Measurements from ENCODE around the gene DEDD2.

The DEDD2 gene

DNA sequence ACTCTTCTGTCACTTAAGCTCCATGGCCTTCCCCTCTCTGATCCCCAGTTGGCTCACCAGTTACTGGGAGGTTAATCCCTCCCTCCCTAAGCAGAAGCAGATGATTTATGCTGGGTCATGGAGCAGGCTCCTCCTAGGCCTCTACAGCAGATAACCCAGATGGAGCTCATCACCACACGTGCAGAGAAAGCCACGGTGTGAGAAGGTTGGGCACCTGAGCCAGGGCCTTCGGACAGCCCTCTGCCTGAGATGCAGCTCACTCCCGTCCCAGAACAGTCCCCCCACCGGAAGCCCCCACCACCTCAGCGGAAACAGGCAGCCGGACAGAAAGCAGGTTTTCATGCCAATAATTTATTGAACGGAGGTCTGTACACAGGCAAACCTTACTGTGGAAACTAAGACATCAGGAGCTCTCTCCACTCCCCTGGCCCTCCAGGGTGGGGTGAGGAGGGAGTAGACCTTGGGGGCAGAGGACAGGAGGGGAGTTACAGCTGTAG, 12.4 kb upstream of the DEDD2 start:
- in situ Hi-C loops (cut with HindIII; ENCODE audit: low sequenced_read_pairs) = no loop called here

DNA sequence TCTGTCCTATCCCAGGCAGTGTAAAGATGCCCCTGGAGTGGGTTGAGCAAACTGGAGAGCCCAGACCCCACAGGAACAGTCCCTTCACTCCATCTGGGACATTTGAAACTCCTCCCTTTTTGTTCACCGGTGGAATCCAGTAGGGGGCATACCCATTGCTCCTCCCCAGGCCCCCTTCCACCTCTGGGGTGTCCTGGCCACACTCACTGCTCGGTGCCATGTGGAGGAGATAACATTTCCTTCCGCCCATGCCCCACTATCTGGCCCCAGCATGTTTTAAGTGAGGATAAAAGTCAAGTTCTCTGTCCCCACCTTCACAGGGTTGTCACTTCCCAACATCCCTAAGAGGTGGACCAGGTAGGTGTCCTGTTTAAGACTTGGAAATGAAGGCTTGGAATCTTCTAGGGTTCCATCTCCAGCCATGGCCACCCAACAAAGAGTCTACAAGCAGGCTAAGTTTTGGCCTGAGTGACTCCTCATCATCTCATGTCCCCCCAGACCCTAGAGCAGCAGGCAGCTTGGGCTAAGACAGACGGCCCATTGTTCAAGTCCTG, 11.9 kb upstream of the DEDD2 start:
- in situ Hi-C loops (cut with HindIII; ENCODE audit: low sequenced_read_pairs) = no loop called here

DNA sequence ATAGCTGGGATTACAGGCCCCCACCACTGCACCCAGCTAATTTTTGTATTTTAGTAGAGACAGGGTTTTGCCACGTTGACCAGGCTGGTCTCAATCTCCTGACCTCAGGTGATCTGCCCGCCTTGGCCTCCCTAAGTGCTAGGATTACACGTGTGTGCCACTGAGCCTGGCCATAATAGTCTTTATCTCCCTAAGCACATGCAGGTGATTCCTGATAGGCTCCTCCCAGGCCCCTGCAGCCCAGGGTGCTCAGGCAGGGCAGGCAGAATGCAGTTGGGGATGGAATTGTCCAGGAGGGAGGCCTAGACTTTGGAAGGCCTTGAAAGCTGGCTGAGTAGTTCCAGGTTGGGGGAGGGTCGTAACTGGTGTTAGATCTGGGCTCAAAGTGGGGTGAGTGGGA, 11.2 kb upstream of the DEDD2 start:
- in situ Hi-C loops (cut with HindIII; ENCODE audit: low sequenced_read_pairs) = no loop called here

DNA sequence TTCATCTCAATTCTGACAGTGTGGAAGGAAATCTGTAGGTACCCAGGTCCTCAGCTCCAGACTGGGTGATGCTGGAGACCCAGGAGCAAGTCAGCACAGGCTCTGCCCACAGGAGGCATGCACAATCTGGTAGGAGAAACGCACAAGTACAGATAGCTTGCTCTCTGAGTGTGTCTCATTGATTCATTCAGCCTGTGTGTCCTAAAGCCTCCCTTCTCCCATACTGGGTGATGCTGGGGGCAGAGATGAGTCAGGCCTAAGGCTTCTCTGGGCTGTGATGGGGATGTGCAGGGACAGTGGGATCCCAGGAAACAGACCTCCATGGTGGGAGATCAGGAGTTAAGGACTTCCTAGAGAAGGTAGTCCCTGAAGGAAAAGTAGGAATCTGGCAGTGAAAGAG, 9.4 kb upstream of the DEDD2 start:
- in situ Hi-C loops (cut with HindIII; ENCODE audit: low sequenced_read_pairs) = no loop called here

DNA sequence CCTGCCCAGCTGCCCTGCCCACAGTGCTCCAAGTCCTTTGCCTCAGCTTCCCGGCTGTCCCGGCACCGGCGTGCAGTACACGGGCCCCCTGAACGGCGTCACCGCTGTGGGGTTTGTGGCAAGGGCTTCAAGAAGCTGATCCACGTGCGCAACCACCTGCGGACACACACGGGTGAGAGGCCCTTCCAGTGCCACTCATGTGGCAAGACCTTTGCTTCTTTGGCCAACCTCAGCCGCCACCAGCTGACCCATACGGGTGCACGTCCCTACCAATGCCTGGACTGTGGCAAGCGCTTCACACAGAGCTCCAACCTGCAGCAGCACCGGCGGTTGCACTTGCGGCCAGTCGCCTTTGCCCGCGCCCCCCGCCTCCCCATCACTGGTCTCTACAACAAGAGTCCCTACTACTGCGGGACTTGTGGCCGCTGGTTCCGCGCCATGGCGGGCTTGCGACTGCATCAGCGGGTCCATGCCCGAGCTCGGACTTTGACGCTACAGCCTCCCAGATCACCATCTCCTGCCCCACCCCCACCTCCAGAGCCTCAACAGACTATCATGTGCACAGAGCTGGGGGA, 8.3 kb upstream of the DEDD2 start:
- in situ Hi-C loops (cut with HindIII; ENCODE audit: low sequenced_read_pairs) = no loop called here

DNA sequence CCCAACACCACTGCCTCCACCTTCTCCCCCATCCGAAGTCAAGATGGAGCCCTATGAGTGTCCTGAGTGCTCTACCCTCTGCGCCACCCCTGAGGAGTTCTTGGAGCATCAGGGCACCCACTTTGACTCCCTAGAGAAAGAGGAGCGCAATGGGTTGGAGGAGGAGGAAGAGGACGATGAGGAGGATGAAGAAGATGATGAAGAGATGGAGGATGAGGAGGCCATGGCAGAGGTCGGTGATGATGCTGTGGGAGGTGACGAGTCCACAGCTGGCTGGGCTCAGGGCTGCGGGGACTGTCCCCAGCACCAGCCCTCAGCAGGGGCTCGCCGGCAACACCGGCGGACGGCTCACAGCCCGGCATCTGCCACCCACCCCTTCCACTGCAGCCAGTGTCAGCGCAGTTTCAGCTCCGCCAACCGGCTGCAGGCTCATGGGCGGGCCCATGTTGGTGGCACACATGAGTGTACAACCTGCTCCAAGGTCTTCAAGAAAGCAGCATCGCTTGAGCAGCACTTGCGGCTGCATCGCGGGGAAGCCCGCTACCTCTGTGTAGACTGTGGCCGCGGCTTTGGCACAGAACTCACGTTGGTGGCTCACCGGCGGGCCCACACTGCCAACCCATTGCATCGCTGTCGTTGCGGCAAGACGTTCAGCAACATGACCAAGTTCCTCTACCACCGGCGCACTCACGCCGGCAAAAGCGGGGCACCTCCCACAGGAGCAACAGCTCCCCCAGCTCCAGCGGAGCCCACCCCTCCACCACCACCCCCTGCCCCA, 7.7 kb upstream of the DEDD2 start:
- in situ Hi-C loops (cut with HindIII; ENCODE audit: low sequenced_read_pairs) = no loop called here

DNA sequence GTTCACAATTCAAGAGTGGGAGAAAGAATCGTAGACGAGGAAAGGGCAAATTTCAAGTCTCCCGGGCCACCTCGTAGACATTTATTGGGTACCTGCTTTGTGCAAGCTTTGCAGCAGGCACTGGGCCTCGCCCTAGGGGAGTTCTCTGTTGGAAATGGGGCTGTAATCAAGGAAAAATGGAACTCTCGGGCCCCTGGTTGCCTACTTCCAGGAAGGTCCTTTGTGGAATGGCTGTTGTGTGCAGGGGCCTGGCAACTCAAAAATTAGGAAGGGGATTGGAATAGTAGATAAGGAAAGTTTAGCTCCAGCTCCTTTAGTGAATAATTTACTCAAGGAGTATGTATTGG, 3.2 kb upstream of the DEDD2 start:
- in situ Hi-C loops (cut with HindIII; ENCODE audit: low sequenced_read_pairs) = no loop called here

DNA sequence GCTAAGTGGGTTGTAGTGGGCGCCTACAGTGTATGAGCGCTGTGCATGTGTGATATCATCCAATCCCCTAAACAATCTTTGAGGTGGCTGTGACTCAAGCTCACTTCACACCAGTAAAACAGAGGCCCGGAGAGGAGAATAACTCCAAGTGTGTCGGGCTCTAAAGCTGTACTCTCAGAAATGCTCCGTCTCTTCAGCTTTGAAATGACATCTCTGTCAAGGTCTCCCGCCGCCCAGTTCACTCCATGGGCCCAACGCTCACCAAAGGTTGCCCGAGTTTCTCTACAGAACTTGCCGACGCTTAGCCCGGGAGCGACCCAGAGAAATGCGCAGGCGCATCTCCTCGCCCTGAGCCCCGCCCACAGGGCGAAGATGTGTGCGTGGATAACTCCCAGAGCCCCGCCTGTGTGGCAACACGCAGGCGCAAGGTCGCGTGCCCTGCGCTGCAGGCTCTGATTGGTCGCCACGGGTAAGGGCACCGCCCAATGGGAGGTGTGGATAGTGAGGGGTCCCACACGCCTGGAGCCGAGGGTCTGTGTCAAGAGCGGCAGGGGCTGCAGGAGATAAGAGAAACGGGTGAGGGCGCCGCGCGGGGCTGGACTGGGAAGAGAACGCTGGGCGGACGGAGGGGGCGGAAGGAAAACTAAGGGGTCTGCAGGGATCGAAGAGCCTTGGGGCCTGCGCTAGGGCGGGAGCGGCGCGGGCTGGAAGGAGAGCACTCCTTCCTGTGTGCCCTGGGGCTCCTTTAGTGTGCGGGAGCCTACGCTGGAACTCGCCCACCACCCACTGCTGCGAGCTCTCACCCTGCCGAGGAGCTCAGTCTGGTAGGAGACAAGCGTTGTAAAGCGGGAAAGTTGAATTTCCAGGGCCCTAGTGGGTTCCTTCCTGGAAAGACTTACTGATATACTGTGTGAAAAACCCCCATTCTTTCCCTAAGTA, 2.6 kb upstream of the DEDD2 start, which contains the start of gene ZNF526:
Gene ZNF526, plus strand, starts transcription at position 501 of the 939 bp plus-strand sequence. CDS start 4,092 bp downstream, outside the sequence.
- in situ Hi-C loops (cut with HindIII; ENCODE audit: low sequenced_read_pairs) = no loop called here

DNA sequence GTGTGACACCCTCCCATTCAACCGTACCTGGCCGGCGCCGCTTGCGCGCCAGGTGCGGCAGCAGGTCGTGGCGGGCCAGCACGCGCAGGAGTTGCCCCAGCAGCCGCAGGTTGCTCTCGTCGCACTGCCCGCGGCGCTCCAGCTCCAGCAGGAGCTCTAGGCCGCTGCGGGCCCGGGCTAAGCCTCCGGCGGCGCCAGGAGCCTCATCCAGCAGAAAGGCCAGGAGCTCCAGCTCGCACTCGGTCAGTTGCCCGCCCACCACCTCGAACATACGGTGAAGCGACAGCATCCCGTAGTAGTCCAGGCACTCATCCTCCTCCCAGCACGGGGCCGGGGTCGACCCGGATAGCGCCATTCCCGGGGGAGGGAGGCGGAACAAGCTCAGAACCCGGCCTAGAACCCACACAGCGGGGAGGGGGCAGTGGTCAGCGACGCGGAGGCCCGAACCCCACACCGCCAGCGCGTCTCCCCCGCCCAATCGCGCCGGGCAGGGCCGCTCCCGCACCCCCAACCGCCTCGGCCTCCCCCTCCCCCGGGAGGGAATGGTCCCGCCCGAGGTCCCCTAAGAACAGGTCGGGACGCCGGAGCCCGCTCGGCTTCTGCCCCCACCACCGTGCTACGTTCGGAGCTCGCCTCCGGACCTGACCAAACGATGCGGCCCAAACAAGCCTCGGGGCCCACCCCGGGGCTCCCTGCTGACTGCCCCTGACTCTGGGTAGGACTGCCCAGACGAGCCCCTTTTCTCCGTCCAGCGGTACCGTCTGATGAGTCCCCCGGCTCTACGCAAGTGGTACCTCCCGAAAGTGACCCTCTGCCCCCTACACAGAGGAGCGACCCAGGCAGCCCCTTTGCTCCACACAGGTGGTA, 591 bp downstream of the DEDD2 start:
- in situ Hi-C loops (cut with HindIII; ENCODE audit: low sequenced_read_pairs) = no loop called here

DNA sequence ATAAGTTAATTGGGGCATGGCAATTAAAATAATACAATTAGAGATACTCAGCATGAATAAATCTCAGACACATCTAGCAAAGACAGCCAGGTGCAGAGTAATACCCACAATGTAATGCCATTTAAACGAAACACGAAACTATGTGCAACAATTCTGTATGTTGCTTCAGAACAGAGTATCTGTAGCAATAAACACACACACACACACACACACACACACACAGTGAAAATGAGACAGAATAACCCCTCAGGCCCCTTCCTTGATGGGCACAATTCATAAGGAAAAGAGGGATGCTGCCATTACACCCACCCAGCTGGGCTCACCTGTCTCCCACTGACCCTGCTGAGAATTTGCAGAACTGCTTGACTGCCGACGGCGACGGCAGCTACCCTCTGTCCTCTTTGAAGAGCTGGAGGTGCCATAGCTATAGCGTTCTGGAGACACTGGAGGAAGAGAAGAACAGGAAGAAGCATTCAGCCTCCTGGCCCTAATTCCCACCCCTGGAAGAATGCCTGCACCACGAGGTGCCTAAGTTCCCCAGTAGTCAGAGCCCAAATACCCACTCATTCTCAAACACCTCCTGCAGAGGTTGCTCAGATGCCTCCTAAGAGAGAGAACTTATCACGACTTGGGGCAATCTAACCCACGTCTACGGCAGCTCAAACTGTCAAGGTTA, 2.5 kb downstream of the DEDD2 start:
- in situ Hi-C loops (cut with HindIII; ENCODE audit: low sequenced_read_pairs) = no loop called here

DNA sequence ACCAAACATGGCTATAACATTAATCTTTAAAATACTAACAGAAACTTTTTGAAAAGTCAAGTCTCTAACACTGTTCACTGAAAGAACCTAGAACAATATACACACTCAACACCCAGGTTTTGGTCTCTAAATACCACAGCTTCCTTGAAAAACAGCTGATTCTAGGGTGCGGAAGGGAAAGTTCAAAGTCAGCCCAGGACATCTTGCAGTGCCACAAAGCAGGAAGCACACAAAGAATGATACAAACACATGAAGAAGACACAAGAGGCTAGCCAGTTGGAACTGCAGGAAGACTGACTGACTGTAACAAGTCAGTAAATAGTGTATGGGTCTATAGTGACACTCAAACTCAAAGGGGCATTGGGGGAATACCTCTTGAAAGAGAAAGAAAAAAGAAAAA, 4.6 kb downstream of the DEDD2 start:
- in situ Hi-C loops (cut with HindIII; ENCODE audit: low sequenced_read_pairs) = no loop called here

DNA sequence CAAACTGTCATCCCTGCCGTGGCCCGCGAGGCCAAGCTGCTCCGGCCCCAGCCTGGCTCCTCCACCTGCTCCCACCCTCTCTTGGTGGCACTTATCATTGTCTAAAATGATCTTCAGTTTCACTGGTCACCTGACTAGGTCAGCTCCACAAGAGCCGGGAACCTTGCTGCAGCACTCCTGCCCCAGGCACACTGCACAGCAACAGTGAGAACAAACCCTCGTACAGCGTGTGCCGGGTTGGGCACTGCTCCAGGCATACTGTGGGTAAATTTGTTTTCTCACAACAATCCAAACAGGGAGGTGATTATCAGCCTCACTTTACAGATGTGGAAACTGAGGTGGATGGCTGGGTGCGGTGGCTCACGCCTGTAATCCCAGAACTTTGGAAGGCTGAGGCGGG, 8.9 kb downstream of the DEDD2 start:
- in situ Hi-C loops (cut with HindIII; ENCODE audit: low sequenced_read_pairs) = no loop called here

DNA sequence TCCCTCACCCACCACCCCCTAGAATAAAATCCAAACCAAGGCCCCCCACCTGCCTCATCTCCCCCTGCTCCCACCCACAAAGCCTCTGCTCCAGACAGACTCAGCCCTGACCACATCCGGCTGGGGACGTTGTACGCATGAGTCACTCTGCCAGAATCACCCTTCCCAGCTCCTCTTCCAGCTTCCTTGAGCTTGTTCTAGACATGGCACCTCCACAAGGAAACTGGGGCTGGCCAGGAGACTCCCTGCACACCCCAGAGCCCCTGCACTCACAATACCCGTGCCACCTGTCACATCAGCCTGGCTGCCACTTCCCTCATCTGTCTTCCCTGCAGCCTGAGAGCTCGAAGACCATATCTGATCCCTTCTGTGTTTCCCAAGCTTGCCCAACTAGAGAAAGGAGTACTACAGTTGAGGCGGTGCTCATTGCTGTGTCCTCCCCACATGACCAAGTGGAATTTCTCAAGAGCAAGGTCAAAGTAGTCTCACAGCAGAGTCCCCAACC, 9.7 kb downstream of the DEDD2 start:
- in situ Hi-C loops (cut with HindIII; ENCODE audit: low sequenced_read_pairs) = no loop called here

DNA sequence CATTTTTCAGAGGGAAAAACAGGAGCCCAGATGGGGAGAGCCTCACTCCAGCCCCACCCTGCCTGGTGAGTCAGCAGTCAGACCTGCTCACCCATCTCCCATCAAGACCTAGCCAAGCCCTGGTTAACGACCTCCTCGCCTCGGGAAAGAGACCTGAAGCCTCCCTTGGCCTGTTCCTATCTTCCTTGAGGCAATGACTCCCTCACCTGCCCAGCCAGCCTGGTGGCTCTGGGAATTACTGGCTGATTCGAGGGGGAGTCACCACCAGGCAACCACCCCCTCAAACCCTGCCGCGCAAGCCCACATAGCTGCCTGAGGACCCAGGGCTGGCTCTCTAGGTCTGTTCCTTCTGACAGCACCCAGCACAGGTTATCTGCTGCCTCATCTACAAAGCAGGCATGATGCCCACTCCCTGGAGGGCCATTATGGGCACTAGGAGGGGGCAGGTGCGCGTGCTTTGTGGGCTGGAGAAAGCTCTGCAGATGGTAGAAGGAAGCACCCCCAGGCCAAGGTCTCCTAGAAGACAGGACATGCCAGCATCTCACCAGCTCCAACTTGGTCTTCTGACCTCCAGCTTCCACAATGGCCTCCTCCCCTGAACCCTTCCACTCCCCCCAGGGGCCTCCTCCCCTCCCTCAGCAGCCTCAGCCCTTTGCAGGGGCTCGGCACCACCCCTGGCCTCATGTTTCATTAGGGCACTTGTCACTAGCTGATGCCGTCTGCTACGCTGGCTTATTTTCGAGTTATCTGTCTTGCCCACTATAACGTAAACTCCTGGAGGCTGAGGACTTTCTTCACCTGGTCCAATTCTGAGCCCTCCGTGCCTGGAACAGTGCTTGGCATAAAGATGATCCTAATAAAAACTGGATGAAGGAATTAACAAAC, 10.4 kb downstream of the DEDD2 start:
- in situ Hi-C loops (cut with HindIII; ENCODE audit: low sequenced_read_pairs) = no loop called here

DNA sequence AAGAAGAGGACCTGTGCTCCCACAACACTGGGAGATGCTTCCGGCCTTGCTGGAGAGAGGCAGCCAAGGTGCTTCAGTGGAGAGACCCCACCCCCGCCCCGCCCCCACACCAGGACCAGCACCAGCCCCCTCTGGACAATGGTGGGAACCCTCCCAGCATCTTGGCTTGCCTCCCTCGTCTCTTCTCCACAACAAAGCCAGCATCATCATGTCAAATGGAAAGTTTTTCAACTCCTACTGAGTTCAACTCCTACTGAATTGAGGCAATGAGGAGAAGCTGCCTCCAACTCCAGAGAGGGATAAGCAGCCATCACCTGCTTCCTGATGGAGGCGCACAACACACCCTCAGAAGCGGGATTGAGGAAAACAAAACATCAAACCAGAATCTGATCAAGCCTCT, 12.8 kb downstream of the DEDD2 start:
- in situ Hi-C loops (cut with HindIII; ENCODE audit: low sequenced_read_pairs) = no loop called here

DNA sequence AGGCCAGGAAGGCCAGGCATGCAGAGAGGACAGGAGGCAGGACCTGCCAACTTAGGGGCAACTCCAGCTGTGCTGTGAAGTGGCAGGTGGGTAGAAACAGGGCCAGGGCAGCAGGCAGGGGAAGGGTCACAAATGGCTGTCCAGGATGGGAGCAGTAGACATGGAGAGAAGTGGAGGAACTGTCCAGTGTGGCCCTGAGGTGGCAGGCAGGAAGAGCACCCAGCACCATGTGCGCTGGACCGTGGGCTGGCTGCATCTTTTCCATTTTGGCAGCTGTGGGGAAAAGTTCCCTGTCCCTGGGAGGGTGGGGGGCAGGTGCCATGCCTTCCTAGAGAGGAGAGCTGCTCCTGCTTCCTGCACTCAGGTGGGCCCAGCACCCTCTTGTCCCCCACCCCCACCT, 13.8 kb downstream of the DEDD2 start:
- in situ Hi-C loops (cut with HindIII; ENCODE audit: low sequenced_read_pairs) = no loop called here

DNA sequence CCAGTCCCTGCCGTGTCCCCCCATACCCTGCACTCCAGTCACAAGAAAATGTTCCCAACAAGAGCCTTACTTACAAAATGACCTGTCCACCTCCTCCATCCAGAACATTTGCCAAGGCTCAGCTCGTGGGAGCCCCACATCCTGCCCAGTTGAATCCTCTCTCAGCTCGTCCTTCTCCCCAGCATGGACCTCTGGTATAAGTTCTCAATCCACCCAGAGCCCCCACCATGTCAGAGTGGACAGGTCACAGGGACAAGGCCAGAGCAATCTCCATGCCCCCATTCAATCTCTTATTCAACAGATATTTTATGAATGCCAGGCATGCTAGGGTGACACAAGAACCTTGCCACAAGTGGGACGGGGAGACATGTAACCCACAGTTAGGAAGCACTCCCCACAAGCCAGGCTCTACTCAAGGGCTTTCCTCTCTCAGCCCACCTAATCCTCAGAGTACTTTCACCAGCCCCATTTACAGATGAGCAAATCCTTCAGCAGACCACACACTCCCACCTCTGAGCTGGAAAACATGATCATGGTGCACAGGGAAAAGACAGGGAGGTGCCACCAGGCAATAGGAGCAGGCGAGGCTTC, 15.1 kb downstream of the DEDD2 start:
- in situ Hi-C loops (cut with HindIII; ENCODE audit: low sequenced_read_pairs) = no loop called here

All from DLD1 (cell line).